WTC11 (cell line): ENCODE measurements around the gene L1TD1.
"Not testable (repeated sequence)": the region's sequence is repeated elsewhere in the genome, so short reads cannot be mapped to it uniquely, and the experiment has no call there.

ENCODE experiments used
- CDX4 ChIP-seq: fragments of 250-450 bp; sonication (Bioruptor Pico); IDR thresholded peaks from 2 replicates; pipeline ENCODE4 v1.9.0; 2021; ENCODE audit warnings: moderate library complexity, mild to moderate bottlenecking, inconsistent platforms, borderline replicate concordance
- CREB1 ChIP-seq: sonication (generic); formaldehyde crosslinking; IDR thresholded peaks from 2 replicates; pipeline ENCODE4 v1.8.0; 2023; ENCODE audit warnings: mild to moderate bottlenecking, missing genetic modification reagents
- CTCF ChIP-seq: fragments of 200-600 bp; IDR thresholded peaks from 2 replicates; pipeline ENCODE4 v1.8.0; 2022; ENCODE audit warnings: antibody characterized with exemption
- FOXJ3 ChIP-seq: sonication (generic); formaldehyde crosslinking; IDR thresholded peaks from 2 replicates; pipeline ENCODE4 v1.9.0; 2021; ENCODE audit warnings: missing genetic modification reagents, mild to moderate bottlenecking, borderline replicate concordance
- FOXP1 ChIP-seq: sonication (generic); formaldehyde crosslinking; IDR thresholded peaks from 2 replicates; pipeline ENCODE4 v1.8.0; 2022; ENCODE audit warnings: missing genetic modification reagents, mild to moderate bottlenecking, moderate library complexity, borderline replicate concordance
- IRF1 ChIP-seq: sonication (generic); formaldehyde crosslinking; IDR thresholded peaks from 2 replicates; pipeline ENCODE4 v1.8.0; 2023; ENCODE audit warnings: missing genetic modification reagents
- KAT7 ChIP-seq: sonication (generic); formaldehyde crosslinking; IDR thresholded peaks from 2 replicates; pipeline ENCODE4 v1.8.1; 2023; ENCODE audit warnings: missing genetic modification reagents, mild to moderate bottlenecking, borderline replicate concordance
- NFE2L1 ChIP-seq: sonication (generic); formaldehyde crosslinking; IDR thresholded peaks from 2 replicates; pipeline ENCODE4 v1.8.1; 2023; ENCODE audit warnings: missing genetic modification reagents
- NR1H2 ChIP-seq: sonication (generic); formaldehyde crosslinking; IDR thresholded peaks from 2 replicates; pipeline ENCODE4 v1.9.0; 2021; ENCODE audit warnings: mild to moderate bottlenecking, moderate library complexity, missing genetic modification reagents
- NR3C1 ChIP-seq: sonication (generic); formaldehyde crosslinking; conservative IDR thresholded peaks from 2 replicates; pipeline ENCODE4 v1.8.1; 2023; ENCODE audit warnings: low read depth, mild to moderate bottlenecking, missing genetic modification reagents
- SMAD3 ChIP-seq: sonication (generic); formaldehyde crosslinking; IDR thresholded peaks from 2 replicates; pipeline ENCODE4 v1.8.0; 2022; ENCODE audit warnings: missing genetic modification reagents, mild to moderate bottlenecking, borderline replicate concordance
- STAT6 ChIP-seq: sonication (generic); formaldehyde crosslinking; conservative IDR thresholded peaks from 2 replicates; pipeline ENCODE4 v1.8.1; 2023; ENCODE audit warnings: mild to moderate bottlenecking, low read depth, missing genetic modification reagents, moderate library complexity
- TCF7 ChIP-seq: sonication (generic); formaldehyde crosslinking; IDR thresholded peaks from 2 replicates; pipeline ENCODE4 v1.8.0; 2022; ENCODE audit warnings: mild to moderate bottlenecking, low read depth, missing genetic modification reagents, moderate library complexity

GRCh38 chr1:62182157-62182556 is 12.5 kb upstream of the L1TD1 start:
- TF ChIP-seq FOXJ3; CDX4 (CRISPR knock-in tag); CREB1 (CRISPR knock-in tag); CTCF; TCF7 (CRISPR knock-in tag); STAT6 (CRISPR knock-in tag); SMAD3 (CRISPR knock-in tag); IRF1 (CRISPR knock-in tag); KAT7 (CRISPR knock-in tag); NR1H2 (CRISPR knock-in tag); FOXP1 (CRISPR knock-in tag); NFE2L1 (CRISPR knock-in tag); NR3C1 (CRISPR knock-in tag): not testable (repeated sequence)
